CD14-positive monocyte (primary cell): ENCODE data around the gene GNA12. TPM values are rescaled to one million over a fixed set of nuclear protein-coding genes. Genes with fewer than 3 reads are reported as not detected.

ENCODE experiments used
- DNase-seq, 3 donors: peaks; one replicate each; pipeline ENCODE4 v3.0.0-alpha.2; 2011 to 2022
- H2AFZ ChIP-seq: 2 replicates; pipeline ENCODE4 v1.6.0; 2012; ENCODE audit warnings: mild to moderate bottlenecking, low read depth, low read length, inconsistent platforms; ENCODE audit not compliant: insufficient read depth, poor library complexity, severe bottlenecking
- H3K27ac ChIP-seq, 2 donors: 1 replicate in 1 of 2; 2 replicates in 1 of 2; pipeline ENCODE4 v1.5.1; 2012 to 2013; ENCODE audit warnings: low read length in 2 of 2, control low read depth in 1 of 2, inconsistent platforms in 1 of 2, low read depth in 1 of 2, mild to moderate bottlenecking in 1 of 2
- H3K27me3 ChIP-seq, 2 donors: one replicate each; pipeline versions ENCODE4 v1.6.0 to v1.6.1; 2011 to 2013; ENCODE audit warnings: low read length in 2 of 2; ENCODE audit not compliant: control insufficient read depth in 2 of 2, insufficient read depth in 2 of 2
- H3K36me3 ChIP-seq, 2 donors: replicated peaks in 1 of 2; 1 replicate in 1 of 2; 2 replicates in 1 of 2; pipeline versions ENCODE4 v1.5.1 to v1.6.1; 2012 to 2013; ENCODE audit warnings: low read length in 2 of 2, control low read depth in 1 of 2, inconsistent platforms in 1 of 2, mild to moderate bottlenecking in 1 of 2; ENCODE audit not compliant: insufficient read depth in 2 of 2, control insufficient read depth in 1 of 2
- H3K4me1 ChIP-seq, 2 donors: 1 replicate in 1 of 2; 2 replicates in 1 of 2; pipeline versions ENCODE4 v1.5.1 to v1.6.1; 2012 to 2013; ENCODE audit warnings: low read length in 2 of 2, control low read depth in 1 of 2, inconsistent platforms in 1 of 2, mild to moderate bottlenecking in 1 of 2, moderate library complexity in 1 of 2; ENCODE audit not compliant: insufficient read depth in 2 of 2, control insufficient read depth in 1 of 2
- H3K4me2 ChIP-seq: replicated peaks from 2 replicates; pipeline ENCODE3; 2012; ENCODE audit warnings: low read length, moderate library complexity, mild to moderate bottlenecking; ENCODE audit not compliant: poor library complexity, severe bottlenecking; ENCODE audit errors: extremely low read depth
- H3K4me3 ChIP-seq, 3 experiments: fragments of 200-600 bp in 1 of 3; sonication (generic) in 1 of 3; replicated peaks in 1 of 3; 1 replicate in 2 of 3; 2 replicates in 1 of 3; pipeline ENCODE4 v1.5.1; 2011 to 2013; ENCODE audit warnings: low read length in 3 of 3, mild to moderate bottlenecking in 3 of 3, control low read depth in 2 of 3, low read depth in 2 of 3, inconsistent platforms in 1 of 3, moderate library complexity in 1 of 3
- H3K79me2 ChIP-seq: 2 replicates; pipeline ENCODE4 v1.6.0; 2012; ENCODE audit warnings: mild to moderate bottlenecking, control low read depth, inconsistent platforms, low read length, moderate library complexity; ENCODE audit not compliant: insufficient read depth
- H3K9ac ChIP-seq: 2 replicates; pipeline ENCODE4 v1.6.0; 2017; ENCODE audit warnings: low read length, mild to moderate bottlenecking; ENCODE audit not compliant: insufficient read depth, poor library complexity, severe bottlenecking
- H3K9me3 ChIP-seq, 2 donors: replicated peaks in 1 of 2; 1 replicate in 1 of 2; 2 replicates in 1 of 2; pipeline versions ENCODE4 v1.5.1 to v1.6.1; 2012 to 2013; ENCODE audit warnings: low read length in 2 of 2, control low read depth in 1 of 2; ENCODE audit not compliant: control insufficient read depth in 1 of 2, insufficient read depth in 1 of 2
- H4K20me1 ChIP-seq: 2 replicates; pipeline ENCODE4 v1.6.0; 2012; ENCODE audit warnings: mild to moderate bottlenecking, low read length, control low read depth, moderate library complexity; ENCODE audit not compliant: insufficient read depth
- H3K27ac Mint-ChIP-seq, 7 donors: one replicate each; pipeline ENCODE4 v1.8.0; 2020; ENCODE audit warnings: mild to moderate bottlenecking in 7 of 7, mixed read lengths in 7 of 7, moderate library complexity in 6 of 7, inconsistent platforms in 2 of 7
- H3K27me3 Mint-ChIP-seq, 3 donors: one replicate each; pipeline ENCODE4 v1.8.0; 2021 to 2022; ENCODE audit warnings: low read depth in 3 of 3, mild to moderate bottlenecking in 3 of 3, mixed read lengths in 3 of 3, moderate library complexity in 3 of 3, inconsistent platforms in 1 of 3
- H3K36me3 Mint-ChIP-seq, 2 donors: one replicate each; pipeline ENCODE4 v1.8.0; 2020; ENCODE audit warnings: mixed read lengths in 2 of 2, inconsistent platforms in 1 of 2, mild to moderate bottlenecking in 1 of 2
- H3K4me1 Mint-ChIP-seq: one replicate; pipeline ENCODE4 v1.8.0; 2020; ENCODE audit warnings: mild to moderate bottlenecking, mixed read lengths
- H3K4me3 Mint-ChIP-seq, 2 donors: one replicate each; pipeline ENCODE4 v1.8.0; 2020; ENCODE audit warnings: mild to moderate bottlenecking in 2 of 2, mixed read lengths in 2 of 2, moderate library complexity in 1 of 2
- H3K9me3 Mint-ChIP-seq, 7 donors: one replicate each; pipeline ENCODE4 v1.8.0; 2020 to 2022; ENCODE audit warnings: mixed read lengths in 7 of 7, mild to moderate bottlenecking in 6 of 7, moderate library complexity in 6 of 7, inconsistent platforms in 2 of 7
- WGBS: methylation state at CpG from one replicate; pipeline ENCODE4 v1.1.5; 2013; ENCODE audit warnings: missing lambda C conversion rate; ENCODE audit not compliant: insufficient coverage; 5-methylcytosine and 5-hydroxymethylcytosine counted together
- intact Hi-C, 2 donors: fragments of 100-400 bp; cut with micrococcal nuclease; formaldehyde crosslinking; loops; one replicate each; pipeline versions ENCODE4 v1.15.0 to v1.15.1; 2023
- polyA plus RNA-seq, 3 donors: library from polyadenylated mRNA; depleted of rRNA in 1 of 3; unstranded in 2 of 3; stranded (reverse) in 1 of 3; fragments of 300-500 nt in 2 of 3; fragments of >200 nt in 1 of 3; fragmentation: Illumina TruSeq in 2 of 3; gene quantifications; 1 replicate in 2 of 3; 2 replicates in 1 of 3; pipeline ENCODE4 v1.2.3, GENCODE V29; 2012 to 2021
- TF ChIP-seq, protein P1 (sequence below): fragments of 200-600 bp; IDR thresholded peaks from one replicate; pipeline ENCODE4 v1.8.0; 2022; ENCODE audit warnings: antibody characterized with exemption, mild to moderate bottlenecking

The GNA12 gene
- polyA plus RNA-seq, 3 donors = 3.4 to 25.9 (median 10.6) TPM

DNA sequence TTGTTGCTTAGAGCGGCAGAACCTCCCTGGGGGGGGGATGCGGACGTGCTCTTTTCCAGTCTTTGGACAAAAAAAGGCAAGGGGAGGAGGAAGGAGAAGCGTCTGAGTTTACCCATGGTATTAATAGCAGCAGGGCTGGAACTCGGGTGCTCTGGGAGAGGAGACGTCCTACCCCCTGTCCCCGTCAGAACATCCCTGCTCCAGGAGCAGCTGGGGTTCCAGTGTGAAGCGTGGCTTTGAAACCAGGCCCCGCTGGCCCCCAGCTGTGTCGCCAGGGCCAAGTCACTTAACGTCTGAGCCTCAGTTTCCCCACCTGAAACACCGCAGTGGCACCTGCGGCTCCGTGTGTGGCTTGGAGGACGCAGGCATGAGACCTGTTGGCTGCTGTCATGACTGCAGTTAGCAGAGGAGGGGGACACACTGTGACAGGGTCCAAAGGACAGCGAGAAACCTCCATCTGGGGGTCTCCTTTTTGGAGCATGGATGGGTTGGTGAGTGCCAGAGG, 154.7 kb downstream of the GNA12 start:
- H3K36me3 Mint-ChIP-seq = peaks cover 2 to 4% of the 10 kb centered on the region in 2 donors
- peaks cover 45 to 66% (median 60%) of the 10 kb centered on the region in 3 donors for H3K27me3 Mint-ChIP-seq
- Histone ChIP-seq H4K20me1 (no peaks in the 10 kb centered on the region), H3K36me3 (no peaks in the 10 kb centered on the region), H3K4me3 (no peak overlapping the region), H3K4me2 (no peak overlapping the region), H2AFZ (no peak overlapping the region), H3K9ac (peak overlapping the region; percentile 6), H3K27ac (no peak overlapping the region), H3K79me2 (no peaks in the 10 kb centered on the region), H3K27me3 (peaks cover 15 to 46% of the 10 kb centered on the region in 2 donors), H3K9me3 (no peaks in the 10 kb centered on the region), H3K4me1 (peaks cover 63 to 67% of the 10 kb centered on the region in 2 donors)
- peaks cover 43% of the 10 kb centered on the region for H3K4me1 Mint-ChIP-seq
- TF ChIP-seq, protein P1, sequence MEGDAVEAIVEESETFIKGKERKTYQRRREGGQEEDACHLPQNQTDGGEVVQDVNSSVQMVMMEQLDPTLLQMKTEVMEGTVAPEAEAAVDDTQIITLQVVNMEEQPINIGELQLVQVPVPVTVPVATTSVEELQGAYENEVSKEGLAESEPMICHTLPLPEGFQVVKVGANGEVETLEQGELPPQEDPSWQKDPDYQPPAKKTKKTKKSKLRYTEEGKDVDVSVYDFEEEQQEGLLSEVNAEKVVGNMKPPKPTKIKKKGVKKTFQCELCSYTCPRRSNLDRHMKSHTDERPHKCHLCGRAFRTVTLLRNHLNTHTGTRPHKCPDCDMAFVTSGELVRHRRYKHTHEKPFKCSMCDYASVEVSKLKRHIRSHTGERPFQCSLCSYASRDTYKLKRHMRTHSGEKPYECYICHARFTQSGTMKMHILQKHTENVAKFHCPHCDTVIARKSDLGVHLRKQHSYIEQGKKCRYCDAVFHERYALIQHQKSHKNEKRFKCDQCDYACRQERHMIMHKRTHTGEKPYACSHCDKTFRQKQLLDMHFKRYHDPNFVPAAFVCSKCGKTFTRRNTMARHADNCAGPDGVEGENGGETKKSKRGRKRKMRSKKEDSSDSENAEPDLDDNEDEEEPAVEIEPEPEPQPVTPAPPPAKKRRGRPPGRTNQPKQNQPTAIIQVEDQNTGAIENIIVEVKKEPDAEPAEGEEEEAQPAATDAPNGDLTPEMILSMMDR = no peak
- H3K4me3 Mint-ChIP-seq = peak overlapping the region in 1 of 2 donors; percentile 85
- H3K9me3 Mint-ChIP-seq = peaks cover 0 to 13% (median 3%) of the 10 kb centered on the region in 7 donors
- no peak for DNase-seq
- H3K27ac Mint-ChIP-seq = peak overlapping the region in 3 of 7 donors; percentile 73 to 82 (median 75)
- intact Hi-C loops = loop anchor here in 1 of 2 donors (2.0 kb wide), 1 partner anchor 15 kb away; no protein-coding TSS in a partner anchor
- WGBS = 75% methylated on average over 11 of the region's 16 CpGs

DNA sequence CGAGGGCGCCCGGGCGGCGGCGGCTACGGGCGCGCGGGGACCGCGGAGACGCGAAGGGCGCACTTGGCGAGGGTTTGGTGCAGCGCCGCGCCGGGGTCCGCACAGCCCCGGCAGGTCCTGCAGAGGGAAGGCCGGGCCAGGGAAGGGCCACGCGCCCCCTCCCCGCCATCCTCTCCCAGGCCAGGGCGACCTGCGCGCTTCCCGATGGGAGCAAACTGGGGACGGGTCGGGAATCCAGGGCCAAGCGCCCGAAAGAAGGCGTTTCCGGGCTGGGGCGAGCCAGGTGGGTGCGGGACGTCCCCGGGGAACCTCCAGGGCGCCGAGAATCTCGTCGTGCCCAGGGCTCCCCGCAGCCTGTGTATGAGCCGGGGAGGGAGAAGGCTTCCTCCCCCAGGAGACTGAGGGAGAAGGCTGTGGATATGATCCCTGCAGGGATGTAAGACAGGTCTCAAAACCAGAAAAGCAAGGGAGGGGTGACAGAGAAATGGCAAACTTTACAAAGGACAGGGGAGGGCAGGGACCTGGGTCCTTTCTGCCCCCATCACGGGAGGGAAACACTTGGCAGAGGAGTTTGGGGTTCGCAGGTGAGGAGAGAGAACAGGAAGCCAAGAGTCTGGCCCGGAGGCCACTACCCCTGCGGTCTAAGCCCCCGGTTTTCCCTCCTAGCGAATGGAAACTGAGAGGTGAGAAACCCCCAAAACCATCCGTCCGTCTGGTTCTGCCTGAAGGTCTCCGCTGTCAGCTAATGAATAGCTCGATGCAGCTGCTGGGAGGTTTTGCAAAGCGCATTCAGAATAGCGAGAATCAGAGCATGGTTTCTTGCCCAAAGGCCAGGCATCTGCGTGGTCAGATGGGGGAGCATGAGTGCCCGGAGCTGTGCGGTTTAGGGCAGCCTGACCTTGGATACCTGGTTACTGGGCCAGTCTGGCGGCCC, 155.4 kb downstream of the GNA12 start:
- Mint-ChIP-seq H3K4me3 (peak overlapping the region; percentile 53 to 85), H3K27ac (peak overlapping the region in 4 of 7 donors; percentile 57 to 82 (median 73)), H3K27me3 (peaks cover 45 to 66% (median 65%) of the 10 kb centered on the region in 3 donors), H3K4me1 (peaks cover 36% of the 10 kb centered on the region), H3K36me3 (peaks cover under 1 to 3% of the 10 kb centered on the region in 2 donors), H3K9me3 (peaks cover 0 to 13% (median 3%) of the 10 kb centered on the region in 7 donors)
- 1% methylated on average over 57 of the region's 62 CpGs for WGBS
- no peaks in the 10 kb centered on the region for H3K79me2 ChIP-seq
- peak overlapping the region; percentile 6 for H3K9ac ChIP-seq
- peak overlapping the region; percentile 26 for H3K4me2 ChIP-seq
- H3K36me3 ChIP-seq = no peaks in the 10 kb centered on the region
- H3K4me1 ChIP-seq = peaks cover 57 to 60% of the 10 kb centered on the region in 2 donors
- TF ChIP-seq, protein P1 = no peak
- DNase-seq = no peak
- H3K27me3 ChIP-seq = peaks cover 15 to 46% of the 10 kb centered on the region in 2 donors
- intact Hi-C loops = loop anchor here in 1 of 2 donors (2.0 kb wide), 1 partner anchor 14 kb away; no protein-coding TSS in a partner anchor
- H3K9me3 ChIP-seq = no peaks in the 10 kb centered on the region
- no peaks in the 10 kb centered on the region for H4K20me1 ChIP-seq
- H3K4me3 ChIP-seq = peak overlapping the region in 1 of 3 experiments; percentile 21
- H2AFZ ChIP-seq = no peak overlapping the region
- no peak overlapping the region for H3K27ac ChIP-seq
